ENCODE data around the gene BPIFB3. TPM values are rescaled to one million over a fixed set of nuclear protein-coding genes. Genes with fewer than 3 reads are reported as not detected.

Gene BPIFB3
- total RNA-seq, 2 donors from 2014 or later: not detected

DNA sequence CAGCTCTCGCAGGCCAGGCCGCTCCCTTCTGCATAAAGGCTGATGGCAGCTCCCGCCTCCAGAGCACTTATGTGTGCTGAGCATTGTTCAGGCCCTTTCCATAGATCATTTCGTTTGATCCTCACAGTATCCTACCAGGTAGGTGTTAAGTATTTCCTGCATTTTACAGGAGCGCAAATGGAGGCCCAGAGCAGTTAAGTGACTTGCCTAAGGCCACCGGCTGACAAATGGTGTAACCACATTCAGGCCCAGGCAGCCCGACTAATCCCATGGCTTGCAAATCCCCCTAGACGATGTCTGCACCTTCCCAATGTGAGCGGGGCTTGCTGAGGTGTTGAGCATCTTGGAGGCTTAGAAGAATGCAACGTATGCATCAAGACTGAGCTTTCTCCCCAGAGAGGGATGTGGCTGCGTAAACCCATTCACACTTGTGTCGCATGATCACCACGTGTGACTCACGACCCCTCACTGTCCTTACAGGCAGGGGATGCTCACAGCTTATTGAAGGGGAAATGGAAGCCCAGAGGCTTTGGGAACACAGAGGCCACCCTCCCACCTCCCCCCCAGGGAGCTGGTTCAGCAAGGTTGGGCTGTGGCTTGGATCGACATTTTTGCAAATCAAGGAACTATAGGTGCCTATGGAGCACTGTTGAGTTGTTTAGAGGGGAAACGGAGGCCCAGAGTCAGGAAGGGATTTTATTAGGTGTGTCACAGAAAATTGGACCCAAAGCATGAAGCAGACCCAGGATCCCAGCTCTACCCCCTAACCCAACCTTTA is 39.2 kb upstream of the BPIFB3 start:
- peak; percentile 40 for DNase-seq (ENCODE audit: low spot score)
- intact Hi-C loops (cut with DNase I): loop anchor here in 1 of 2 donors (10.0 kb wide), 1 partner anchor 630 kb away; no protein-coding TSS in a partner anchor

GRCh38 chr20:33015114-33015484 is 38.6 kb upstream of the BPIFB3 start:
- intact Hi-C loops (cut with DNase I): loop anchor here in 1 of 2 donors (10.0 kb wide), 1 partner anchor 630 kb away; no protein-coding TSS in a partner anchor
- DNase-seq (ENCODE audit: low spot score): peak; percentile 44

GRCh38 chr20:33015700-33016580 is 37.8 kb upstream of the BPIFB3 start:
- DNase-seq (ENCODE audit: low spot score): peak; percentile 57
- intact Hi-C loops (cut with DNase I): loop anchor here in 1 of 2 donors (10.0 kb wide), 1 partner anchor 629 kb away; no protein-coding TSS in a partner anchor

DNA sequence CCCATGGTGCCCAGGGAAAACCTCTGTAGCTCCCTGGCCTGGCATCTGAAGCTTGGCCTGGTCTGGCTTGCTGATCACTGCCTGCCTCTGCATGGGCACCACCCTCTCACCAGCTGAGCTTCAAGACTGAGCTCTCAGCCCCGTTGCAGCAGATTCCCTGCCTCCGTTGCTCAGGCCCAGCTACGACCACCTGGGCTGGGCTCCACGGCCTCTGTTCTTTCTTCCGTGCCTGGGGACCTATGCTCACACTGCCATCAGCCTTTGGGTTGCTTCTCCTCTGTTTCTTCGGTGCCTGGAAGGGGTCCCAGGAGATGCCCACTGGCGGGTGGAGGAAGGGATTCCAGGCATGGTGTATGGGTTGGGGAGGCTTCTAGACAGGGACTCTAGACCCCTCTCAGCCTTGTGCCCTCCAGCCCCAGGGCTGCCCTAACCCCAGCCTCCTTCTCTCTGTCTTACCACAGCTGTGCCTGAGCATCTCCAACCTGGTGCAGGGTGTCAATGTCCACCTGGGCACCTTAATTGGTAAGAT is 37.1 kb upstream of the BPIFB3 start:
- peak; percentile 46 for DNase-seq (ENCODE audit: low spot score)
- intact Hi-C loops (cut with DNase I): loop anchor here in 1 of 2 donors (10.0 kb wide), 1 partner anchor 628 kb away; no protein-coding TSS in a partner anchor

DNA sequence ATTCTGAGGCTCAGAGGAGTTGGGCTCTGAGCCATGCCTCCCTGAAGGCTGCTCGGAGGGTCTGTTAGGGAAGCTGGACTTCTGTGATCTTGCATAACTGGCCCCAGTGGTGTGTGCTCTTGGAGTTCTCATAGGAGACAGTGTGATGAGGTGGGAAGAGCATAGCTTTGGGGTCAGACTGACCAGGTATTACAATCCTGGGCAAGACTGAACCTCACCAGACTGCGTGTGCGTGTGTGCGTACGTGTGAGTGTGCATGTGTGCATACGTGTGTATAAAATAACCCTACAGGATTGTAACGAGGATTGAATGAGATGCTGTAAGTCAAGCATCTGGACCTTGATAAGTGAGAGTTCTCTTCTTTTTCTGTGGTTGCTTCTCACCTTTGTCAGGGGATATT is 36.2 kb upstream of the BPIFB3 start:
- no peak for DNase-seq (ENCODE audit: low spot score)

DNA sequence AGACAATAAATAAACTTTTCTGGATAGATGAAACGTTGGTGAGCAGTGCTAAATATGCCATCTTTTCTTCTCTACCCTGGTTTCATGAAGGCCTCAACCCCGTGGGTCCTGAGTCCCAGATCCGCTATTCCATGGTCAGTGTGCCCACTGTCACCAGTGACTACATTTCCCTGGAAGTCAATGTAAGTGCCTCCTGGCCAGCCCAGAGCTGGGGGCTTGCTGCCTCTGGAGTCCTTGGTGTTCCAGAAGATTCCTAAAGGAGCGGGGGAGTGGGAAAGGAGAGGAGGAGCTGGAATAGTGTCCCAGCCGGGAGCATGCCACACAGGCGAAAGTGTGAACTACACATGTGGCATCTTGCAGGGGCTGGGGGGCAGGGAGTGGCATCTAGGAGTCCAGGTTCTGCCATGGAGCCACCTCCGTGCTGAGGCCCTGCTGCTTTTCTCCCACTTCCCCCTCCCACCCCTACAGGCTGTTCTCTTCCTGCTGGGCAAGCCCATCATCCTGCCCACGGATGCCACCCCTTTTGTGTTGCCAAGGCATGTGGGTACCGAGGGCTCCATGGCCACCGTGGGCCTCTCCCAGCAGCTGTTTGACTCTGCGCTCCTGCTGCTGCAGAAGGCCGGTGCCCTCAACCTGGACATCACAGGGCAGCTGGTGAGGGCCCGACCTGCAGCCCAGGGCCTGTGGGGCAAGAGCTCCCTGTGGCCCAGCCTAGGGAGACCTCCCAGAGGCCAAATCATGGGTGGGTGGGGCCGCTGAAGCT is 35.4 kb upstream of the BPIFB3 start:
- intact Hi-C loops (cut with DNase I): loop anchor here in 1 of 2 donors (10.0 kb wide), 1 partner anchor 626 kb away; no protein-coding TSS in a partner anchor
- DNase-seq (ENCODE audit: low spot score): no peak

More for the DNA sequence above, 36.2 kb upstream of the BPIFB3 start:
- intact Hi-C loops (cut with DNase I): loop anchor here in 1 of 2 donors (10.0 kb wide), 1 partner anchor 627 kb away; no protein-coding TSS in a partner anchor

DNA sequence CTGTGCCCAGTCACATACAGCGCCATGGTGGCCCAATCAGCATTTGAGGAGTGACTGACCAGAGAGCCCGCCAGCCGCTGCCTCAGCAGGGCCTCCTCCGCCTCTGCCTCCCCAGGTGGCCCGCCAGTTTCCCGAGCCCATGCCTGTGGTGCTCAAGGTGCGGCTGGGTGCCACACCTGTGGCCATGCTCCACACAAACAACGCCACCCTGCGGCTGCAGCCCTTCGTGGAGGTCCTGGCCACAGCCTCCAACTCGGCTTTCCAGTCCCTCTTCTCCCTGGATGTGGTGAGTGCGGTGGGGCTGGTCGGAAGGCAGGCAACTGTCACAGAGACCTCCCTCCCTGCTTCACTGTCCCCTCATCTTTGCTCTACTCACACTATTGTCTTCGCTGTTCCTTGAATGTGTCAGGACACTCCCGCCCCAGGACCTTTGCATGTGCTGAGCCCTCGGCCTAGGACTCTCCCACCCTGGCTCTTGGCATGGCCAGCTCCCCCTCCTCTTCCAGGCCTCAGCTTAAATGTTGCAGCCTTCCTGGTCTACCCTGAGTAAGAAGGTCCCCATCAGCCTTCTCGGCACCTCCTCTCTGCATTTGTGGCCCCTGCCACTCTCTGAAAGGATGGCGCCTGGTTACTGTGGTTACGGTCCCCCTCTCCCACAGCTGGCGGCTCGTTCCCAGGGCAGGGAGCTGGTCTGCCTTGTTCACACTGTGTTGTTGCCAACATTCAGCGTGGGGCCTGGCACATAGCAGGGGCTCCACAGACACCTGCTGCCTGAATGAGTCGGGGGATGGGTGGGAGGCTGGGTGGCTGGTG is 34.0 kb upstream of the BPIFB3 start:
- DNase-seq (ENCODE audit: low spot score): no peak
- intact Hi-C loops (cut with DNase I): loop anchor here in 1 of 2 donors (10.0 kb wide), 1 partner anchor 625 kb away; no protein-coding TSS in a partner anchor

DNA sequence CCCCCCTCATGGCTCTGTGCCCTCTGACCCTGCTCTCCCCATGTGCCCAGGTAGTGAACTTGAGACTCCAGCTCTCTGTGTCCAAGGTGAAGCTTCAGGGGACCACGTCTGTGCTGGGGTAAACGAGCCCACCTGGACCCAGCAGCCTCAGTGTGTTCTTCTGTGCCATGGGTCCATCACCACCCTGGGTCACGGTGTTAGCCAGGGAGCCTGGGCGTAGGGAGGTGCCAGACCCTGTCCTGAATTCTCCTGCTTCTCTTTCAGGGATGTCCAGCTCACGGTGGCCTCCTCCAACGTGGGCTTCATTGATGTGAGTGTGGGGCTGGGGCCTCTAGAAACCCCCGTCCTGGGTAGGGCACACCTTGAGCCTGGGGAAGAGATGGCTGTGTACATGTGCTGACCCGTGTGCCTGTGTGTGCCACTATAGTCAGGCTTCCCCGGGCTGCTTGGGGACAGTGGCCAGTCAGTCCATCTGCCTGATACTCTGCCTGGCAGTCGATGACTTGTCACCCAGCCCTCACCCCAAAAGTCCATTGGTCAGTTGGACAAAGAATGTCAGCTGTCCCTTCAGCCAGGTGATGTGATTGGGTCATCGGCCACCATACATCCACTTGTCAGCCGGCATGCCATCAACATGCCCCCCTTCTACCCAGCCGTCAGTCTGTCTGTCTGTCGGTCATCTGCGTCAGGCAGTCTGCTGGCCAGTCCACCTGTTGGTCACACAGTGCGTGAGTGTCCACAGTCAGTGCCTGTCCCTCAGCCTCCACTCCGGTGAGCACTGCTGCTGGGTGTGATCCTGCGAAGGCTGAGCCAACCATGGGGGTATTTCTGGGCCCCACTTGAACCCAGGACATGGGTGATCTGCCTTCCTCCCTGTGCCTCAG is 33.2 kb upstream of the BPIFB3 start:
- intact Hi-C loops (cut with DNase I): no loop called here
- DNase-seq (ENCODE audit: low spot score): no peak

- DNase-seq (ENCODE audit: low spot score): no peak
- intact Hi-C loops (cut with DNase I): no loop called here
Observed at GRCh38 chr20:33021879-33022278, 31.8 kb upstream of the BPIFB3 start.

DNA sequence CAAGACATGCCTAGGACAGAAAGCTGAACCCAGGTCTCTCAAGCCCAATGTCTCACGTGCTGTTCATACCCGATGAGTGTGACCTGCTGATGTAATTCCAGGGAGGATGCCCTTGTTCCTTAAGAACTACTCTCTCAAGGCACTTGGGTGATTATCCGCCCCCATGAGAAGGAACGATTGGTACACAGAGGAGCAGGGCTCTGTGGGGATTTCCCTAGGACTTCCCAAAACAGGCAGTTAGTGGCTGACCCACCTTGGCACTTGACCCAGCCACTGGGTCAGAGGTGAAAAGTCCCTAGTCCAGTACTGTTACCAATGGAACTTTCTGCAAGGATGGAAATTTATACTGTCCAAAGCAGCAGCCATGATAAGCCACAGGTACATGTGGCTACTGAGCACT is 31.4 kb upstream of the BPIFB3 start:
- no peak for DNase-seq (ENCODE audit: low spot score)
- intact Hi-C loops (cut with DNase I): no loop called here

DNA sequence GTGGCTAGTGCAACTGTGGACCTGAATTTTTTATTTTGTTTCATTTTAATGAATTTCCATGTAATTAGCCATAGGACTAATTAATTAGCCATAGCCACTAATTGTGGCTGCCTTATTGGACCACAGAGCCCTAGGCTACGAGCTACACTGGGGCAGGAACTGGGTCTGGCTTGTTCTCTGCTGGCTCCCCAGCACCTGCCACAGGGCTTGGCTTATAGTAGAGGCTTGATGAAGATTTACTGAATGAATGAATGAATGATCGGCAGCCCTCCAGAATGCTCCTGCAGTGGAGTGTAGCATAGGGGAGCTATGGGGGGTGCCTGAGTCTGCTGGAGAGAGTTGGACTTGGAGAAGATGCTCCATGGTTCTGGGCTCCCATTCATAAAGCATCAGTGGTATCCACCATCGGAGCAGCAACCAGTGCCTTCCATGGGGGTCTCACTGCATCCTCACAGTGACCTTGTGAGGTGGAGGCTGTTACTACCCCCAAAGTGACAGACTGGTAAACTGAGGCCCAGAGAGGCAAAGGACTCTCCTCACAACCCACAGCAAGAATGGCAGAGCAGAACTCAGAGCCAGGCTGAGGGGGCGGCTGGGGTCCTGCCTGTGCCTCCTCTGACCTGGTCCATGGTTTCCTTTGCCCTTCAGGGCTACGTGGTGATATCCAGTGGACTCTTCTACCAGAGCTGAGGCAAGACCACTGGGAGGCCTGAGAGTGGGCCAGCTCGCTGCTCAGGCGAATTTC is 30.8 kb upstream of the BPIFB3 start:
- intact Hi-C loops (cut with DNase I): no loop called here
- no peak for DNase-seq (ENCODE audit: low spot score)

- DNase-seq (ENCODE audit: low spot score): no peak
- intact Hi-C loops (cut with DNase I): no loop called here
Observed at GRCh38 chr20:33023439-33024242, 30.1 kb upstream of the BPIFB3 start.

DNA sequence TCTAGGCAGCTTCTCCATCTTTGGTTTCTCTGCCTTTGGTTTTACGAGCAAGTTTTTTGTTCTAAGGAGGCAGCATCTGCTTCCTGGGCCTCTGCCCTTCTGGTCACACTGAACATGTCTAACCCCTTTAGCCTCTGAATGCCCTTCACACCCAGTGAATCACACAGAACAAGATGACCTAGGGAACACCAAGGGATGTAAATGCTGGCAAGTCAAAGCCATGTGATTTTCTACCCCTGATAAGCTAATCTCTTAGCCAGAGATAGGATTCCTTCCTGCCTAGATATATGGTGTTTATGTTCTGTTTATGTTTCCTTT is 29.5 kb upstream of the BPIFB3 start:
- intact Hi-C loops (cut with DNase I): no loop called here
- DNase-seq (ENCODE audit: low spot score): no peak

GRCh38 chr20:33024609-33025317 is 28.9 kb upstream of the BPIFB3 start:
- intact Hi-C loops (cut with DNase I): no loop called here
- no peak for DNase-seq (ENCODE audit: low spot score)

DNA sequence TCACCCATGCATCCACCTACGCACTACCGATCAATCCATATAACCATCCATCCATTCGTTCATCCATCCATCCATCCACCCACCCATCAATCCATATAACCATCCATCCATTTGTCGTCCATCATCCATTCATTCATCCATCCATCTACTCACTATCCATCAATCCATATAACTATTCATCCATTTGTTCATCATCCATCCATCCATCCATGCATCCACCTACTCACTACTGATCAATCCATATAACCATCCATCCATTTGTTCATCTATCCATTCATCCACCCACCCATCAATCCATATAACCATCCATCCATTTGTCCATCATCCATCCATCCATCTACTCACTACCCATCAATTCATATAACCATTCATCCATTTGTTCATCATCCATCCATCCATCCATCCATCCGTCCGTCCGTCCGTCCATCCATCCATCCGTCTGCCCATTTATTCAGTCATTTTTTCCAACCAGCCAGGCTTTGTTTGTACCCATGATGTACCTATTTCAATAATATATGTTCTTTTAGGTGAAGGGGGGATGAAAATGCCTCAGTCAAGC is 28.3 kb upstream of the BPIFB3 start:
- DNase-seq (ENCODE audit: low spot score): no peak
- intact Hi-C loops (cut with DNase I): no loop called here

Data from posterior vena cava (tissue), 2 donors.